ENCODE data around the gene FSCN2. TPM values are rescaled to one million over a fixed set of nuclear protein-coding genes. Genes with fewer than 3 reads are reported as not detected.

Gene FSCN2
- total RNA-seq, 1 donor from 2014 or later: 3.3 TPM

DNA sequence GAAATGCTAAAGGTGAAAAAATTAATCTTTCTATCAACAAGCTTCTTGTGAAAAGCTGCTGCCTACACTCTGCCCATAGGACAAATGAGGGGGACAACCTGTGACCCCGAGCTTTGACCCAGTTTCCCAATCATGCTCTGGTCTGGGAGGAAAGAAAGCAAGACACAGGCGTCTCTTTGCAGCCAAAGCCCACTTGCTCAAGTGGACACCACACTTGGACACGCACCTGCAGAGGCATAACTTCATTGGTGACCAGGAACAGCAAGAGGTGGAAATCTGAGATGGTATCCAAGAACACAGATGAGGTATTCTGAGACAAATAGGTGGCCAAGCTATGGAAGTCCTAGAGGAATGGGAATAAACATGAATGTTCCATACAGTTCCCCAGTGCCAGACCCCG lies 39.0 kb downstream of the FSCN2 start:
- Histone ChIP-seq H3K9me3 (no peaks in the 10 kb centered on the region), H3K27ac (peak overlapping the region; percentile 72), H3K27me3 (ENCODE audit: low read depth) (no peaks in the 10 kb centered on the region), H3K36me3 (peaks cover 98% of the 10 kb centered on the region), H3K4me1 (peaks cover 31% of the 10 kb centered on the region), H3K4me3 (no peak overlapping the region)
- DNase-seq (no peak), ATAC-seq (no peak)
- TF ChIP-seq, protein P1, sequence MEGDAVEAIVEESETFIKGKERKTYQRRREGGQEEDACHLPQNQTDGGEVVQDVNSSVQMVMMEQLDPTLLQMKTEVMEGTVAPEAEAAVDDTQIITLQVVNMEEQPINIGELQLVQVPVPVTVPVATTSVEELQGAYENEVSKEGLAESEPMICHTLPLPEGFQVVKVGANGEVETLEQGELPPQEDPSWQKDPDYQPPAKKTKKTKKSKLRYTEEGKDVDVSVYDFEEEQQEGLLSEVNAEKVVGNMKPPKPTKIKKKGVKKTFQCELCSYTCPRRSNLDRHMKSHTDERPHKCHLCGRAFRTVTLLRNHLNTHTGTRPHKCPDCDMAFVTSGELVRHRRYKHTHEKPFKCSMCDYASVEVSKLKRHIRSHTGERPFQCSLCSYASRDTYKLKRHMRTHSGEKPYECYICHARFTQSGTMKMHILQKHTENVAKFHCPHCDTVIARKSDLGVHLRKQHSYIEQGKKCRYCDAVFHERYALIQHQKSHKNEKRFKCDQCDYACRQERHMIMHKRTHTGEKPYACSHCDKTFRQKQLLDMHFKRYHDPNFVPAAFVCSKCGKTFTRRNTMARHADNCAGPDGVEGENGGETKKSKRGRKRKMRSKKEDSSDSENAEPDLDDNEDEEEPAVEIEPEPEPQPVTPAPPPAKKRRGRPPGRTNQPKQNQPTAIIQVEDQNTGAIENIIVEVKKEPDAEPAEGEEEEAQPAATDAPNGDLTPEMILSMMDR (IDR thresholded peaks at IDR 0.05): no peak
- intact Hi-C loops (cut with DNase I): no loop called here

DNA sequence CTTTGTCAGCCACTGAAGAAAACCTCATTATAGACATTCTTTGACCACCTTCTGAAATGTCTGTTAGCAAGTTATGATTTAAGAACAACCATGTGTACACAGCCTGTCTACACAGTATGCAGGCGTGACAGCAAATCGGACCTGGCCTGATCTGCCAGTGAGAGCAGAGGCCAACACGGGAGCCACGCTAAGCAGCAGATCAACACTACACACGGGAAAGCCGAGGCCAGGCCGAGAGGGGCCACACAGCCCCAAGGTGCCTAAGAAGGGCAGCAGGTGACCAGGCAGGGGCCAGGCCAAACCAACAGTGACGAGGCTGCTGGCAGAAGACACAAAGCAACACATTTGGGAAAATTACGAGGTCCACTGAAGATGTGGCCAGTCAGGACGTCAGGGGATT lies 40.2 kb downstream of the FSCN2 start:
- intact Hi-C loops (cut with DNase I): no loop called here
- Histone ChIP-seq H3K27me3 (ENCODE audit: low read depth) (no peaks in the 10 kb centered on the region), H3K36me3 (peaks cover 97% of the 10 kb centered on the region), H3K9me3 (no peaks in the 10 kb centered on the region), H3K27ac (no peak overlapping the region), H3K4me1 (peaks cover 31% of the 10 kb centered on the region), H3K4me3 (no peak overlapping the region)
- DNase-seq (no peak), ATAC-seq (no peak)
- TF ChIP-seq, protein P1 (IDR thresholded peaks at IDR 0.05): no peak

DNA sequence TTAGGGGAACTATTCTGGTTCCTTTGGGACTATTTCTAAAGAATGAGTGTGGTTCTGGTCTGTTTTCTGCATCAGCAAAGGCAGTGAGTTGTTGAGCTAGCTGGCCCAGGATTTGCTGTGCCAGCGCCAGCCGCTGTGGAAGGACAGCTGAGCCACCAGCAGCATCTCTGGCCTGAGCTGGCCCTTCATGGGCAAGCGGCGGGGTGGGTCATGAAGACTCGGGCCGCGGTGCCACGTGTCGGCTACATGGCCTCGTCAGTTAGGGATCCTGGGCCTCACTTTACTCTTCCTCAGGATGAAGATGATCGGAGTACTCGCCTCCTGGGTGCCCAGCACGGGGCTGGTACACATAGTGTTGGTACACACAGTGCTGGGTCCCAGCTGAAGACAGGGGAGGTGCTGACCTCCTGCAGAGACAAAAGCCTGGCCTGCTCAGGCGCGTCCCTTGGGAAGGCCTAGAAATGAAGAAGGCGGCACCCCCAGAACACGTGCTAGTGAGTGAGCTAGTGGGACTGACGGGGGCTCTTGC lies 41.9 kb downstream of the FSCN2 start:
- no peaks in the 10 kb centered on the region for H3K27me3 ChIP-seq (ENCODE audit: low read depth)
- H3K36me3 ChIP-seq: peaks cover 93% of the 10 kb centered on the region
- no peaks in the 10 kb centered on the region for H3K9me3 ChIP-seq
- intact Hi-C loops (cut with DNase I): no loop called here
- DNase-seq (no peak), ATAC-seq (no peak)
- no peak overlapping the region for H3K27ac ChIP-seq
- H3K4me3 ChIP-seq: no peak overlapping the region
- peaks cover 27% of the 10 kb centered on the region for H3K4me1 ChIP-seq
- TF ChIP-seq, protein P1 (IDR thresholded peaks at IDR 0.05): no peak

- TF ChIP-seq, protein P1 (IDR thresholded peaks at IDR 0.05): no peak
- peaks cover 93% of the 10 kb centered on the region for H3K36me3 ChIP-seq
- DNase-seq (no peak), ATAC-seq (no peak)
- peaks cover 19% of the 10 kb centered on the region for H3K4me1 ChIP-seq
- H3K27ac ChIP-seq: no peak overlapping the region
- intact Hi-C loops (cut with DNase I): no loop called here
- H3K9me3 ChIP-seq: no peaks in the 10 kb centered on the region
- H3K4me3 ChIP-seq: no peak overlapping the region
- no peaks in the 10 kb centered on the region for H3K27me3 ChIP-seq (ENCODE audit: low read depth)
Measured at GRCh38 chr17:81570964-81571363, 42.8 kb downstream of the FSCN2 start.

DNA sequence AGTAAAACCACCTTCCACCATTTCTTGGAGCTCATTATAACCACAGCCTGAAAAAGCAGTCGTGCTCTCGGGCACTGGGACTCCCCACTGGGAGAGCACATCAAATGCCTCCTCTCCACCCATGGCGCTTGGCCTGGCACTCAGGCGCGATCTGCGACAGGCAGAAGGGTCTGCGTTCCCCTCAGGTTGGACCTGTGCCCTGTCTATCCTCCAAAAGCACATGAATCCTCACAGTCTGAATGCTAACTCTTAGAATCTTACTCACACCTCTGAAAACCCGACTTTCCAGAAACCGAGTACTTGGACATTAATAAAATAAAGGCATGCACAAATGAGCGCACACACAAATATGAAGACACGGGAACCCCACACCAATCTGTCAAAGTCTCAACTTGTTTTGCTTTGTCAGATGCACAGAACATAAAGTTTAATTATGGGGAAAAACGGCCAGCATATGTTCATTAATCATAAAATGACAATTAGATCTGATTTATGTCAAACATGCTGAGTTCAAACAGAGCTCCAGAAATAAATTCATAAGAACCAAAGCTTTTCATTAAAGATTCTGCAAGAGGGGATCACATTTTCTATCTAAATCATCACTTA lies 44.5 kb downstream of the FSCN2 start:
- peaks cover 86% of the 10 kb centered on the region for H3K36me3 ChIP-seq
- DNase-seq (no peak), ATAC-seq (no peak)
- no peaks in the 10 kb centered on the region for H3K9me3 ChIP-seq
- no peak overlapping the region for H3K4me3 ChIP-seq
- no peak overlapping the region for H3K27ac ChIP-seq
- TF ChIP-seq, protein P1 (IDR thresholded peaks at IDR 0.05): no peak
- no peaks in the 10 kb centered on the region for H3K27me3 ChIP-seq (ENCODE audit: low read depth)
- intact Hi-C loops (cut with DNase I): no loop called here
- peaks cover 18% of the 10 kb centered on the region for H3K4me1 ChIP-seq
